Tibial artery (tissue), 4 donors: ENCODE results near the gene HOXC12.

Experiments used
- DNase-seq, 2 donors: peaks; one replicate each; pipeline ENCODE4 v3.0.0-alpha.2; 2019
- H3K27ac ChIP-seq, 2 donors: fragments of 200-600 bp; sonication (generic) in 1 of 2; 1 replicate in 1 of 2; 2 replicates in 1 of 2; pipeline ENCODE4 v1.5.1; 2018 to 2019; ENCODE audit warnings: mild to moderate bottlenecking in 1 of 2
- H3K27me3 ChIP-seq, 2 donors: fragments of 200-600 bp; sonication (generic) in 1 of 2; one replicate each; pipeline versions ENCODE4 v1.5.1 to v1.6.0; 2016 to 2019
- H3K36me3 ChIP-seq, 3 donors: fragments of 200-600 bp; sonication (generic) in 2 of 3; one replicate each; pipeline ENCODE4 v1.5.1; 2016 to 2019; ENCODE audit warnings: mild to moderate bottlenecking in 2 of 3
- H3K4me1 ChIP-seq, 4 donors: fragments of 200-600 bp; sonication (generic) in 2 of 4; 1 replicate in 3 of 4; 2 replicates in 1 of 4; pipeline ENCODE4 v1.5.1; 2016 to 2019
- H3K4me3 ChIP-seq, 2 donors: fragments of 200-600 bp; sonication (generic) in 1 of 2; 1 replicate in 1 of 2; 2 replicates in 1 of 2; pipeline ENCODE4 v1.5.1; 2018 to 2019; ENCODE audit warnings: mild to moderate bottlenecking in 2 of 2
- H3K9me3 ChIP-seq, 3 donors: fragments of 200-600 bp; sonication (generic) in 1 of 3; one replicate each; pipeline ENCODE4 v1.5.1; 2016 to 2019
- intact Hi-C: fragments of 100-400 bp; cut with DNase I; formaldehyde crosslinking; loops from one replicate; pipeline ENCODE4 v1.15.0; 2023; ENCODE audit warnings: low total_unique reads
- TF ChIP-seq, protein P1 (sequence below), 2 experiments: fragments of 200-600 bp in 1 of 2; fragments of 450-650 bp in 1 of 2; IDR thresholded peaks; one replicate each; pipeline ENCODE4 v1.5.1; 2017 to 2019; ENCODE audit warnings: antibody characterized with exemption in 2 of 2, mild to moderate bottlenecking in 1 of 2, moderate library complexity in 1 of 2

Gene HOXC12

GRCh38 chr12:53950437-53950773 lies 4.3 kb upstream of the HOXC12 start:
- peaks cover 0 to 17% (median 8%) of the 10 kb centered on the region in 4 donors for H3K4me1 ChIP-seq
- H3K9me3 ChIP-seq, result no peaks in the 10 kb centered on the region
- intact Hi-C loops, result no loop called here
- no peak for DNase-seq
- H3K36me3 ChIP-seq, result no peaks in the 10 kb centered on the region
- TF ChIP-seq, protein P1, sequence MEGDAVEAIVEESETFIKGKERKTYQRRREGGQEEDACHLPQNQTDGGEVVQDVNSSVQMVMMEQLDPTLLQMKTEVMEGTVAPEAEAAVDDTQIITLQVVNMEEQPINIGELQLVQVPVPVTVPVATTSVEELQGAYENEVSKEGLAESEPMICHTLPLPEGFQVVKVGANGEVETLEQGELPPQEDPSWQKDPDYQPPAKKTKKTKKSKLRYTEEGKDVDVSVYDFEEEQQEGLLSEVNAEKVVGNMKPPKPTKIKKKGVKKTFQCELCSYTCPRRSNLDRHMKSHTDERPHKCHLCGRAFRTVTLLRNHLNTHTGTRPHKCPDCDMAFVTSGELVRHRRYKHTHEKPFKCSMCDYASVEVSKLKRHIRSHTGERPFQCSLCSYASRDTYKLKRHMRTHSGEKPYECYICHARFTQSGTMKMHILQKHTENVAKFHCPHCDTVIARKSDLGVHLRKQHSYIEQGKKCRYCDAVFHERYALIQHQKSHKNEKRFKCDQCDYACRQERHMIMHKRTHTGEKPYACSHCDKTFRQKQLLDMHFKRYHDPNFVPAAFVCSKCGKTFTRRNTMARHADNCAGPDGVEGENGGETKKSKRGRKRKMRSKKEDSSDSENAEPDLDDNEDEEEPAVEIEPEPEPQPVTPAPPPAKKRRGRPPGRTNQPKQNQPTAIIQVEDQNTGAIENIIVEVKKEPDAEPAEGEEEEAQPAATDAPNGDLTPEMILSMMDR (IDR thresholded peaks at IDR 0.05), result no peak
- no peak overlapping the region for H3K27ac ChIP-seq
- H3K27me3 ChIP-seq, result peaks cover 5 to 59% of the 10 kb centered on the region in 2 donors
- no peak overlapping the region for H3K4me3 ChIP-seq

GRCh38 chr12:53950789-53951576 lies 3.7 kb upstream of the HOXC12 start:
- Histone ChIP-seq H3K36me3 (no peaks in the 10 kb centered on the region), H3K9me3 (no peaks in the 10 kb centered on the region), H3K27me3 (peaks cover 5 to 59% of the 10 kb centered on the region in 2 donors), H3K27ac (no peak overlapping the region), H3K4me1 (peaks cover 0 to 19% (median 9%) of the 10 kb centered on the region in 4 donors), H3K4me3 (no peak overlapping the region)
- intact Hi-C loops, result no loop called here
- peak in 1 of 2 donors; percentile 57 for DNase-seq
- TF ChIP-seq, protein P1 (IDR thresholded peaks at IDR 0.05), result no peak

DNA sequence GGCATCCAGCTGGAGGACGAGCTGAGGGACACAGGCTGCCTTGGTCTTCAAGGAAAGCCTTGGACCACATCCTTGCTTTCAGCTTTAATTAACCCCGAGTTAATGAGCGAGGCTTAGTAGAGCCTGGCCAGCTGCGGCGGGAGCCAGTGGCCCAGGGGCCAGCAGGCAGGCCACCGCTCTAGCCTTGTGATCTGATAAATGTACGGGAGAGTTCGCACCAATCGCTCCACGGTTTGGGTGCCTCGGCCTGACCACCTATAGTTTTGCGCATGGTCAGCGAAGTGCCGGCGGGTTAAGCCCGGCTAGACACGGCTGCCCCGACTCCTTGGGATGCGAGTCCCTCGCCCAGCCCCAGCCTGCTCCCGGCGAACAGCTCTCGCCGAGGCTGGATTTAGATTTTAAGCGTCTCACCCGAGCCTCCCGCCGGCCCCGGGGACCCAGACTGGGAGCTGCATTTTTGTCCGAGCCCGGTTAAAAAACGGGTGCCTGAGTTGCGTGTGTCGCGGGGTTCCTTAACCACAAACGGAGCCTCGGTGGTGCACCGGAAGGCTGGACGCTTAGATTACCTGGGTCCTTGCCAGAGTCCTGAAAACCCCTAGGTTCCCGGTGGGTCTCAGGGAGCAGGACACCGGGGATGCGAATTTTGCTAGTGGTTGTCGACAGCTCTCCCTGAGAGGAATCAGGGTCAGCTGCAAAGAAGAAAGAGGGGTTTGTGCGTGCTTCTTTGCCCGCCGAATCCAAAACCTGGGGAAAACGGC lies 2.9 kb upstream of the HOXC12 start:
- peaks cover 5 to 65% of the 10 kb centered on the region in 2 donors for H3K27me3 ChIP-seq
- no peak overlapping the region for H3K27ac ChIP-seq
- H3K9me3 ChIP-seq, result no peaks in the 10 kb centered on the region
- intact Hi-C loops, result no loop called here
- no peak overlapping the region for H3K4me3 ChIP-seq
- H3K4me1 ChIP-seq, result peaks cover 0 to 19% (median 10%) of the 10 kb centered on the region in 4 donors
- peak in 1 of 2 donors; percentile 49 for DNase-seq
- H3K36me3 ChIP-seq, result no peaks in the 10 kb centered on the region
- TF ChIP-seq, protein P1 (IDR thresholded peaks at IDR 0.05), result no peak

GRCh38 chr12:53952335-53952694 lies 2.4 kb upstream of the HOXC12 start:
- H3K36me3 ChIP-seq, result no peaks in the 10 kb centered on the region
- no peak overlapping the region for H3K4me3 ChIP-seq
- no peaks in the 10 kb centered on the region for H3K9me3 ChIP-seq
- no peak for DNase-seq
- intact Hi-C loops, result no loop called here
- peaks cover 5 to 67% of the 10 kb centered on the region in 2 donors for H3K27me3 ChIP-seq
- peaks cover 0 to 19% (median 10%) of the 10 kb centered on the region in 4 donors for H3K4me1 ChIP-seq
- H3K27ac ChIP-seq, result no peak overlapping the region
- TF ChIP-seq, protein P1 (IDR thresholded peaks at IDR 0.05), result no peak

GRCh38 chr12:53952871-53953734 lies 1.6 kb upstream of the HOXC12 start:
- TF ChIP-seq, protein P1 (IDR thresholded peaks at IDR 0.05), result no peak
- intact Hi-C loops, result no loop called here
- DNase-seq, result peak in 1 of 2 donors; percentile 62

More at GRCh38 chr12:53952871-53953734, 1.6 kb upstream of the HOXC12 start:
- Histone ChIP-seq H3K9me3 (no peaks in the 10 kb centered on the region), H3K27me3 (peaks cover 5 to 72% of the 10 kb centered on the region in 2 donors), H3K36me3 (no peaks in the 10 kb centered on the region), H3K4me3 (peak overlapping the region; percentile 11 to 19), H3K4me1 (peaks cover 0 to 19% (median 10%) of the 10 kb centered on the region in 4 donors), H3K27ac (peak overlapping the region in 1 of 2 donors; percentile 28)
